HepG2 (cell line): ENCODE data around the gene ZMYND10. TPM values are rescaled to one million over a fixed set of nuclear protein-coding genes. Genes with fewer than 3 reads are reported as not detected.

Source experiments
- ATAC-seq: fragments of 200-7000 bp; cut with Tn5 transposase; 3 replicates; pipeline ENCODE4 v1.9.1; 2020; ENCODE audit warnings: mild to moderate bottlenecking, moderate library complexity
- BruUV-seq: library from RNA; stranded (reverse); fragments of 400-500 nt; replicated peaks from 2 replicates; lab custom pipeline; 2021; lab: Mats Ljungman, UMichigan
- CTCF ChIA-PET: fragments of 300-600 bp; formaldehyde crosslinking; extraction: SDS; loops from one replicate; lab custom pipeline; 2021; ENCODE audit warnings: low total read pairs, inconsistent platforms, low intra/inter-chr PET ratio; lab: Yijun Ruan, JAX
- POLR2A ChIA-PET: fragments of 350-600 bp; sonication (Branson Sonifier 250); formaldehyde crosslinking; loops from one replicate; lab custom pipeline; 2020; ENCODE audit warnings: antibody characterized with exemption, inconsistent platforms; lab: Yijun Ruan, JAX
- DNase-seq: peaks from one replicate; pipeline ENCODE4 v3.0.0-alpha.2; 2015; ENCODE audit warnings: low spot score
- FAIRE-seq: peaks from 3 replicates; lab custom pipeline; 2011; peaks lifted over from hg19 to GRCh38; lab: Jason Lieb, UNC
- H2AFZ ChIP-seq: one replicate; pipeline ENCODE4 v1.6.1; 2011; ENCODE audit warnings: low read length, inconsistent platforms
- H3K27ac ChIP-seq: fragments of 300-600 bp; 3 replicates; pipeline ENCODE4 v1.8.0; 2011; ENCODE audit warnings: mixed run types, mild to moderate bottlenecking, mixed read lengths, low read length, inconsistent platforms; ENCODE audit not compliant: insufficient read depth; ENCODE audit errors: extremely low read length
- H3K27me3 ChIP-seq, 2 experiments: fragments of 200-600 bp in 1 of 2; 2 replicates in 1 of 2; 3 replicates in 1 of 2; pipeline versions ENCODE4 v1.6.0 to v1.8.0; 2011; ENCODE audit warnings: low read length in 2 of 2, mild to moderate bottlenecking in 2 of 2, moderate library complexity in 2 of 2, inconsistent platforms in 1 of 2; ENCODE audit not compliant: insufficient read depth in 2 of 2, control insufficient read depth in 1 of 2
- H3K36me3 ChIP-seq, 2 experiments: fragments of 200-600 bp in 1 of 2; replicated peaks in 1 of 2; 2 replicates in 1 of 2; 3 replicates in 1 of 2; pipeline versions ENCODE4 v1.5.1 to v1.8.0; 2011; ENCODE audit warnings: low read length in 2 of 2, inconsistent platforms in 1 of 2; ENCODE audit not compliant: insufficient read depth in 2 of 2, control insufficient read depth in 1 of 2
- H3K4me1 ChIP-seq: 2 replicates; pipeline ENCODE4 v1.5.1; 2012; ENCODE audit warnings: low read length, inconsistent platforms; ENCODE audit not compliant: insufficient read depth
- H3K4me2 ChIP-seq: 2 replicates; pipeline ENCODE4 v1.6.0; 2011; ENCODE audit warnings: low read depth, low read length, inconsistent platforms
- H3K4me3 ChIP-seq, 3 experiments: fragments of 200-600 bp in 1 of 3; sonication (generic), shearing (Covaris generic) in 1 of 3; replicated peaks in 1 of 3; 2 replicates each; pipeline ENCODE4 v1.5.1; 2011 to 2016; ENCODE audit warnings: low read length in 3 of 3, inconsistent platforms in 2 of 3, low read depth in 2 of 3, mild to moderate bottlenecking in 2 of 3, control low read depth in 1 of 3, mixed read lengths in 1 of 3; ENCODE audit not compliant: insufficient read depth in 1 of 3
- H3K79me2 ChIP-seq: one replicate; pipeline ENCODE4 v1.6.1; 2011; ENCODE audit warnings: low read length, inconsistent platforms; ENCODE audit not compliant: insufficient read depth
- H3K9ac ChIP-seq: 2 replicates; pipeline ENCODE4 v1.6.0; 2011; ENCODE audit warnings: mild to moderate bottlenecking, low read depth, low read length, inconsistent platforms; ENCODE audit not compliant: insufficient read depth
- H3K9me3 ChIP-seq: 2 replicates; pipeline ENCODE4 v1.5.1; 2012; ENCODE audit warnings: mild to moderate bottlenecking, low read length
- H4K20me1 ChIP-seq: 2 replicates; pipeline ENCODE4 v1.6.0; 2011; ENCODE audit warnings: inconsistent platforms, mild to moderate bottlenecking, low read length, moderate library complexity; ENCODE audit not compliant: insufficient read depth
- CAMTA2 ChIP-seq: sonication (generic); formaldehyde crosslinking; IDR thresholded peaks from 2 replicates; pipeline ENCODE4 v1.4.0; 2020; ENCODE audit warnings: mild to moderate bottlenecking, missing genetic modification reagents, borderline replicate concordance
- MEF2D ChIP-seq: sonication (generic); formaldehyde crosslinking; IDR thresholded peaks from 2 replicates; pipeline ENCODE4 v1.5.1; 2020; ENCODE audit warnings: mild to moderate bottlenecking, missing genetic modification reagents
- NONO ChIP-seq, 2 experiments: fragments of 450-650 bp in 1 of 2; sonication (generic) in 1 of 2; formaldehyde crosslinking in 1 of 2; IDR thresholded peaks in 1 of 2; conservative IDR thresholded peaks in 1 of 2; 2 replicates each; pipeline versions ENCODE4 v1.6.1 to v1.8.0; 2017 to 2022; ENCODE audit warnings: mild to moderate bottlenecking in 1 of 2, missing genetic modification reagents in 1 of 2, moderate library complexity in 1 of 2
- ZC3H4 ChIP-seq: sonication (generic); formaldehyde crosslinking; IDR thresholded peaks from 2 replicates; pipeline ENCODE4 v1.4.0; 2020; ENCODE audit warnings: missing genetic modification reagents, borderline replicate concordance
- ZNF326 ChIP-seq: sonication (generic); formaldehyde crosslinking; IDR thresholded peaks from 2 replicates; pipeline ENCODE4 v1.4.0; 2020; ENCODE audit warnings: missing genetic modification reagents, borderline replicate concordance
- ZNF382 ChIP-seq: sonication (generic); formaldehyde crosslinking; IDR thresholded peaks from 2 replicates; pipeline ENCODE4 v1.5.0; 2020; ENCODE audit warnings: missing genetic modification reagents, mild to moderate bottlenecking, borderline replicate concordance
- ZNF713 ChIP-seq: sonication (generic); formaldehyde crosslinking; IDR thresholded peaks from 2 replicates; pipeline ENCODE4 v1.4.0; 2020; ENCODE audit warnings: mild to moderate bottlenecking, missing genetic modification reagents
- ZNF768 ChIP-seq: sonication (generic); formaldehyde crosslinking; IDR thresholded peaks from 2 replicates; pipeline ENCODE4 v1.4.0; 2020; ENCODE audit warnings: missing genetic modification reagents
- ZNF891 ChIP-seq: sonication (generic); formaldehyde crosslinking; IDR thresholded peaks from 2 replicates; pipeline ENCODE4 v1.5.0; 2020; ENCODE audit warnings: mild to moderate bottlenecking, missing genetic modification reagents
- WGBS: methylation state at CpG from one replicate; pipeline ENCODE4 v1.1.6; 2017; ENCODE audit warnings: low lambda C conversion rate; 5-methylcytosine and 5-hydroxymethylcytosine counted together
- in situ Hi-C: cut with HindIII; loops from 2 replicates; pipeline ENCODE4 v1.10.0; 2017; ENCODE audit warnings: low pct_unique_long_range_greater_than_20kb; ENCODE audit not compliant: extremely low pct_ligation_motif_present
- intact Hi-C: fragments of 100-400 bp; cut with micrococcal nuclease; formaldehyde crosslinking; loops from one replicate; pipeline ENCODE4 v1.10.0; 2022; ENCODE audit not compliant: unreplicated experiment
- polyA plus RNA-seq, 8 experiments: library from polyadenylated mRNA; depleted of rRNA in 3 of 8; stranded (reverse) in 7 of 8; unstranded in 1 of 8; fragments of >200 nt; fragmentation: Illumina TruSeq in 4 of 8; extraction: Trizol in 4 of 8; gene quantifications; 2 replicates each; pipeline versions ENCODE4 v1.2.1 to v1.2.3, GENCODE V29; 2011 to 2016; ENCODE audit warnings: low read depth in 4 of 8, missing spikeins in 1 of 8, mixed read lengths in 1 of 8; ENCODE audit not compliant: insufficient read depth in 1 of 8
- total RNA-seq, 5 experiments: library from RNA; depleted of rRNA; stranded (reverse); fragments of >200 nt; fragmentation: Illumina TruSeq; extraction: Trizol; gene quantifications; 2 replicates each; pipeline ENCODE4 v1.2.3, GENCODE V29; 2016; ENCODE audit warnings: low read depth in 1 of 5
- TF ChIP-seq, protein P1 (sequence below): sonication (generic); formaldehyde crosslinking; IDR thresholded peaks from 2 replicates; pipeline ENCODE4 v1.4.0; 2020; ENCODE audit warnings: mild to moderate bottlenecking, missing genetic modification reagents

The ZMYND10 gene
- total and polyA plus RNA-seq, 2 of the 13 experiments (the other 11 are each of a cell fraction or from before 2014, with no cell fraction given): 0.60 to 0.74 TPM

DNA sequence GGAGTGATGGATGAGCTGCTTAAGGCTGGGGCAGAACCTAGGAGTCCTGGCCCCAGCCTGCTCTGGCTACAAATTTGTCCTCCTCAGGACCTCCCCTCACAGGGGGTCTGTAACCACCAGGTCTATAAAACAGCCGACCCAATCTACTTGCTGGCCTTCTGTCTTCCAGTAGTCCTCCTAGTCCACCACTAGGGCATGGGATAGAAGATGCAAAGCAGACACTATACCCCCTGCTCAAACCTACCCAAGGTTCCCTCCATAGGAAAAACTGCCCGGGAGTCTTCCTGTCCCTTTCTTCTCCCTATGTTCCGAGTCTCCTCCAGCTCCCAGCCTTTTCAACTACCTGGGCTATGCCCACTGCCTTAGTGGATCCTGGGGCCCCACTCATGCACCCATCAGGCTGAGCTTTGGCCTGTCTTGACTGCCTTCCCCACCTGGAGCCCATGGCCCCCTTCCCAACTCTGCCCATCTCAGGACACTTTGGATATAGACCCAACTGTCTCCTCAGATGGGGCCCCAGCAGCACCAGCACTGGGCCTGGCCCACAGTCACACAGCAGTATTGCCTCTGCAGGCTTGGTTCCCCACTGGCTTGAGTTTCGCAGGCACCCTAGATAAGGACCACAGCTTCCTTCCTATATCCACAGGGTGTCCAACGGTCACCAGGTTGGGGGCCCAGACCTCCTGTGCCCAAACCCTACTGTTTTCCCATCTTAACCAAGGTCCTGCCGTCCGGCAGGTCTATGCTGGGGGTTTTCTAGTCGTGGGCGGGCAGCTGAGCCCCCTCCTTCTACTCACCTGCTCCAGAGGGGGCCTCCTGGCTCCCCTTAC lies 47.4 kb downstream of the ZMYND10 start:
- CTCF ChIA-PET: no interaction called here
- ATAC-seq: peak; percentile 2; the same call in 1 of the 3 replicates
- Histone ChIP-seq H2AFZ (no peak overlapping the region), H3K4me1 (peaks cover 56% of the 10 kb centered on the region), H3K36me3 (peaks cover 1 to 3% of the 10 kb centered on the region in 2 experiments; a peak in 2 of 5 replicates), H3K27ac (peak overlapping the region; percentile 73), H3K27me3 (no peaks in the 10 kb centered on the region; a peak in 1 of 5 replicates), H3K79me2 (peaks cover 35% of the 10 kb centered on the region), H3K9ac (peak overlapping the region; percentile 79), H4K20me1 (peaks cover 11% of the 10 kb centered on the region), H3K4me2 (peak overlapping the region; percentile 87), H3K4me3 (peak overlapping the region; percentile 66 to 91 (median 89)), H3K9me3 (no peaks in the 10 kb centered on the region)
- 0 out of 2 replicates have a peak, but pooled peaks have one; percentile 42 for TF ChIP-seq ZC3H4
- TF ChIP-seq ZNF713 (CRISPR knock-in tag): no peak
- 0 out of 2 replicates have a peak, but pooled peaks have one; percentile 20 for TF ChIP-seq ZNF768 (CRISPR knock-in tag)
- no peak for TF ChIP-seq NONO (IDR thresholded peaks at IDR 0.05)
- no peak for TF ChIP-seq NONO (CRISPR knock-in tag; conservative IDR thresholded peaks at IDR 0.05)
- no peak for TF ChIP-seq ZNF326 (CRISPR knock-in tag)
- TF ChIP-seq MEF2D: no peak
- 0 out of 2 replicates have a peak, but pooled peaks have one; percentile 2 for TF ChIP-seq ZNF891
- TF ChIP-seq CAMTA2 (CRISPR knock-in tag): no peak
- no peak for TF ChIP-seq ZNF382 (CRISPR knock-in tag)
- TF ChIP-seq, protein P1, sequence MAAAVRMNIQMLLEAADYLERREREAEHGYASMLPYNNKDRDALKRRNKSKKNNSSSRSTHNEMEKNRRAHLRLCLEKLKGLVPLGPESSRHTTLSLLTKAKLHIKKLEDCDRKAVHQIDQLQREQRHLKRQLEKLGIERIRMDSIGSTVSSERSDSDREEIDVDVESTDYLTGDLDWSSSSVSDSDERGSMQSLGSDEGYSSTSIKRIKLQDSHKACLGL (CRISPR knock-in tag): 0 out of 2 replicates have a peak, but pooled peaks have one; percentile 4
- DNase-seq: no peak
- no TSS peak for BruUV-seq
- FAIRE-seq: peak; percentile 15
- 24% methylated on average over 6 of the region's 9 CpGs for WGBS
- POLR2A ChIA-PET: interaction anchor here (0.8 to 7.9 kb wide), 11 partner anchors 12 to 102 kb away, joined by 3 to 222 read pairs (median 9); partner anchors contain the start of genes GNAI2, HYAL2 and TUSC2
- in situ Hi-C loops (no loop called here), intact Hi-C loops (no loop called here)
